GM03348 (cell line): ENCODE results near the gene HK3.
A peak's percentile ranks its signal among the peaks of the same experiment; 100 is the strongest.
"Not testable (repeated sequence)": the region's sequence is repeated elsewhere in the genome, so short reads cannot be mapped to it uniquely, and the experiment has no call there.

Experiments
- DNase-seq: peaks from one replicate; pipeline ENCODE4 v3.0.0; 2012; ENCODE audit warnings: low spot score

HK3 gene

DNA sequence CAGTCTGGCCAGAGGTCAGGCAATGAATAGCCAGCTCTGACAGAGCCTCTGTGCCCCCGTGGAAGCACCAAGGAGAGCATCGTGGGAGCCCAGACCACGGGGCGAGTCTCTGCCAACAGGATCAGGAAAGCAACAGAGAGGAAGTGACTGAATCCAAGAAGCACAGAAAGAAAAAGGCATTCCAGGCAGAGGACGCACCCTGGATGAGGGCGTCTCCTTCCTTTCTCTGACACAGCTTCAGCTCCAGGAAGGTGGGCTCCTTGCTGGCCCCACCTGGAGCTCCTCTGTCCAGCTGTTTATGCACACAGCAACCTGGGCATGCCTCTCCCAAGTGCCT lies 16.6 kb downstream of the HK3 start:
- no peak for DNase-seq

DNA sequence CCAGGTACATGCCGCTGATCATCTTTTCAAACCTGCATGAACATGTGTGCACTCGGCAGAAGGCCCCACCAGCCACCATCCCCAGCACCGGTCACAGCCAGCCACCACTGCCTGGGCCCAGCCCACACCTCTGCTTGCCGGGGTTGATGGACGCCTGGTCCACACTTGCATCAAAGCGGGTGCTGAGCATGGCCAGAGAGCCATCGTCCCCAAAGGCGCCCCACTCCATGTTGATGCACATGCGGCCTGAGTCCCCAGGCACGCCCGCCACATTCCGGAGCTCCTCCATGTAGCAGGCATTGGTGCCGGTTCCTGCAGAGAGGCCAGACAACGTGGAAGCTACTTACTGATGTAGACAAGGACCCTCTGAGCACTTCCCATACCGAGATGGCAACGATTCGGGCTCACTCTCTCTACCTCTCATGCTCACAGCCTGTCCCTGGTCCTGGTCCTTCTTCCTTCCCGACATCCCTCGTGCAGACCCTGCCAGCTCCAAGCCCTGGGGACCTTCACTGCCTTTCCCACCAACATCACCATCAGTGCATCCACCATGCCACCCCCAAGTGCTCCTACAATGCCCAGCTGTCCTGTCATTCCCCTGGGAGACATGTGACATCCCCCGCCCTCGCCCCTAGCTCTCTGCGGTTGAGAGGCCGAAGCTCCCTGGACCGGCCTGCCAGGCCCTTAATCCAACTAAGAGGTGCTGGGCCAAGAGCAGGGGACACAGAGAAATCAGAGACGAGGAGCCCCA lies 17.2 kb downstream of the HK3 start:
- no peak for DNase-seq

DNA sequence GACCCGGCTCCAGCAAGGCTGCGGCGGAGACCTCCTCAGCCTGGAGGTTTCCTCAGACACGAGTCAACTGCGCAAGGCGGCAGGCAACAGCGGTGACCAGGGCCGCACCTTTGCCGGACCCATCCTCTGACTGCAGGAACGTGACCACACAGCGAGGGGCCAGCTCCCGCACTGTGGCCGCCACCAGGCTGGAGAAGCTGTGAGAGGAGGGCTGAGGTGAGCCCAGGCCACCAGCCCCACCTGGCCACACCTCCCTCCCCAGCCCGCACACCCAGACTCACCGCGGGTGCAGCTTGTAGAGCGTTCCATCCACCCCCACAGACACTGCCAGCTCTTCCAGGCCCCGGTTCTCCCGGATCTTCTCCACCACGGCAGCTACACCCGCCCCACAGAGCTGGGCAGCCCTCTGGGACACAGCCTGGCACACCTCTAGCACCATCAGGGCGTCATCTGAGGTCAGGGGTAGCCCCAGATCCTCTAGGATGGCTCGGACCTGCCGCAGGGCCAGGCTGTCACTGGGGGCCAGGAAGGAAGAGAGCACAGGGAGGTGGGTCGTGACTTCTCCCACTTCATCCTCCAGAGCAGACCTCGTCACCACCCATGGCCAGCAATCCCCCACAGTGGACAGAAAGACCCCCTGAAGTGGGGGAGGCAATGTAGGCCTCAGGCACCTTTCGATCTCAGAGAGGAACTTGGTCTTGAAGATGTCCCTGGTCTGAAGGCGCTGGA lies 18.0 kb downstream of the HK3 start:
- no peak for DNase-seq

DNA sequence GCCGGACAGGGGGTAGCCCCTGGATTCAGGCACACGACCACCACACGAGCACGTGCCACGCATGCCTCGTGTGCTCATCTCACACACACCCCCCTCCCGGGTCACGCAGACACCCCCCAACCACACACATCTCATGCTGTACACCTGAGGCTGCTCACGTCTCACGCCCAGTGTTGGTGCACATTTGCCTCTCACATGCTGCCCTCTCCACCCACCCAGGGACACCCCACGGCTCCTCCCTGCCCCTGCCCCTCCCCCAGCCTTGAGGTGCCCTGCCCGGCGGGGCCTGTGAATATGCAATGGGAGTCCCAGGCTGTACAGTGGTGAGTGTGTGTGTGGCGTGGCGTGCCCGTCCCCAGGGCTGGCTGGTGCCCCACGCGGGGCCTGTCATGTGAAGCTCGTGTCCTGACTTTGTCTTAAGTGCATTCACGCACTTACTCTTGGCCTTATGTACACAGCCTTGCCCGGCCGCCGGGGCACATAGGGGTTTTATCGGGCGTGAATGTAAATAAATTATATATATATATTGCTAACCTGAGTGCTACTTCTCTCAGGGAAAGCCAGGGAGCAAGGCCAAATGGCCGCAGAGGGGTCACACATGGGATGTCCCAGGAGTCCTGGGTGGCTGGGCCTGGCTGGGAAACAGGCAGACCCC lies 18.7 kb downstream of the HK3 start:
- DNase-seq, result no peak

DNA sequence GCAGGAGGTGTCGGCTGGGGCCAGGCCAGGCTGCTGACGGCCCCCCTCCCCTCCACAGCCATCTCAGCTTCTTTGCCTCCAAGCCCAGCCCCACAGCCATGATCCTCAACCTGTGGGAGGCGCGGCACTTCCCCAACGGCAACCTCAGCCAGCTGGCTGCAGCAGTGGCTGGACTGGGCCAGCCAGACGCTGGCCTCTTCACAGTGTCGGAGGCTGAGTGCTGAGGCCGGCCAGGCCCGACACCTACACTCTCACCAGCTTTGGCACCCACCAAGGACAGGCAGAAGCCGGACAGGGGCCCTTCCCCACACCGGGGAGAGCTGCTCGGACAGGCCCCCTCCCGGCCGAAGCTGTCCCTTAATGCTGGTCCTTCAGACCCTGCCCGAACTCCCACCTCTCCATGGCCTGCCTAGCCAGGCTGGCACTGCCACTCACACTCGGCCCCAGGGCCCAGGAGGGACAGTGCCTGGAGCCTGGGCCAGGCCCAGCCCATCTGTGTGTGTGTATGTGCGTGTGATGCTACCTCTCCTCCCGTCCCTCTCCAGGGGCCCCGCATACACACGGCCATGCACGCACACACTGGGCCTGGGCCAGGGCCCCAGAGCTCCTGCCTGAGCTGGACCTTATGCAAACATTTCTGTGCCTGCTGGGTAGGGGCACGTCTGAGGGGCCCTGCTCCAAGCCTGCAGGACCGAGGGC lies 19.3 kb downstream of the HK3 start:
- DNase-seq, result no peak

DNA sequence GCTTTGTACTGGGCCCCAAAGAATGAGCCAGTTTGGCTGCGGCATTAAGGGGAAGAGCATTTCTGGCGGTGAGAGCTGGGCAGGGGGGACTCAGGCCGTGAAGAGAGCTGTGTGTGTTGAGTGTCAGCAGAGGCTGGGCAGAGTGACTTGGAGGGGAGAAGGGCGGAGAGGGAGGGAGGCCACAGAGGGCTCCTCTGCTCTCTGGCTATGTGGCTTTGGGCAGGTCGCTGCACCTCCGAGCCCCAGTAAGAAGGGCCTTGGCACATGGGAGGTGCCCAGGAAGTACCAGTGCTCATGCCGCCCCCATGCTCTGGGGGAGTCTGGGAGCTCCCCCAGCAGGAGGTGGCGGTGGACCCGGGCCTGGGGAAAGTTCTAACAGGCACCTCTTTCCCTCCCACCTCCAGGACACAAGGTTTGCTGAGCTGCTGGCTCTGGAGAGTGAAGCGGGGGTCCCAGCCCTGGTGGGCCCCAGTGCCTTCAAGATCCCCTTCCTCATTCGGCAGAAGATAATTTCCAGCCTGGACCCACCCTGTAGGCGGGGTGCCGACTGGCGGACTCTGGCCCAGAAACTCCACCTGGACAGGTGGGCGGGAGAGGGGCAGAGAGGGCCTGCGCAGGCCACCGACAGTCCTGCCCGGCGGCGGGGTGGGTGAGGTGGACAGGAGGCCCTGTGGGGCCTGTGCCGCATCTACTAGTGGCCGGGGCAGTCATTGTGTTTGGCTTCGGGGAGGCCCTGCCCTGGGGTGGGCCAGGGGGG lies 20.1 kb downstream of the HK3 start:
- DNase-seq, result no peak

DNA sequence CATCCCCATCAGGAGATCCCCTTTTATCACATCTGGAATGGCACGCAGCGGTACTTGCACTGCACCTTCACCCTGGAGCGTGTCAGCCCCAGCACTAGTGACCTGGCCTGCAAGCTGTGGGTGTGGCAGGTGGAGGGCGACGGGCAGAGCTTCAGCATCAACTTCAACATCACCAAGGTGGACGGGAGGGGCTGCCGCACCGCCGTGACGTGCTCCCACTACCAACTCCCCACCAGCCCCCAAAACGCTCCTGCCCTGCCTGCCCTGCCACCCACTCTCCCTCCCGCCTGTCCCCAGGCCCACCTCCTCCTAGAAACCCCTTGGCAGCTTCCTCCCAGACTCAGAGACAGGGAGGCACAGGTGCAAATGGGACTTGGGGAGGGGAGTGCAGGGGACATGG lies 20.7 kb downstream of the HK3 start:
- DNase-seq, result no peak

DNA sequence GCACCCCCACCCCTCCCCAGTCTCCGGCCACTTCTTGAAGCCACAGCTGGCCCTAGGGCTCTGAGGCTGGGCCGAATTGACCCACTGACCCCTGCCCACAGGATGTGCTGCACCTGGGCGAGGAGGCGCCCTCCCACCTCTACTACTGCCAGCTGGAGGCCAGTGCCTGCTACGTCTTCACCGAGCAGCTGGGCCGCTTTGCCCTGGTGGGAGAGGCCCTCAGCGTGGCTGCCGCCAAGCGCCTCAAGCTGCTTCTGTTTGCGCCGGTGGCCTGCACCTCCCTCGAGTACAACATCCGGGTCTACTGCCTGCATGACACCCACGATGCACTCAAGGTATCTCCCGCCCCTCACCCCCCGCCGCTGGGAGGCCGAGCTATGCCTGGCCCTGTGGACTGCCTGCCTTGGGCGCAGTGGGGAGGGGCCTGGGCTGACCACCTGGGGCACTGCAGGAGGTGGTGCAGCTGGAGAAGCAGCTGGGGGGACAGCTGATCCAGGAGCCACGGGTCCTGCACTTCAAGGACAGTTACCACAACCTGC lies 21.3 kb downstream of the HK3 start:
- DNase-seq, result no peak

DNA sequence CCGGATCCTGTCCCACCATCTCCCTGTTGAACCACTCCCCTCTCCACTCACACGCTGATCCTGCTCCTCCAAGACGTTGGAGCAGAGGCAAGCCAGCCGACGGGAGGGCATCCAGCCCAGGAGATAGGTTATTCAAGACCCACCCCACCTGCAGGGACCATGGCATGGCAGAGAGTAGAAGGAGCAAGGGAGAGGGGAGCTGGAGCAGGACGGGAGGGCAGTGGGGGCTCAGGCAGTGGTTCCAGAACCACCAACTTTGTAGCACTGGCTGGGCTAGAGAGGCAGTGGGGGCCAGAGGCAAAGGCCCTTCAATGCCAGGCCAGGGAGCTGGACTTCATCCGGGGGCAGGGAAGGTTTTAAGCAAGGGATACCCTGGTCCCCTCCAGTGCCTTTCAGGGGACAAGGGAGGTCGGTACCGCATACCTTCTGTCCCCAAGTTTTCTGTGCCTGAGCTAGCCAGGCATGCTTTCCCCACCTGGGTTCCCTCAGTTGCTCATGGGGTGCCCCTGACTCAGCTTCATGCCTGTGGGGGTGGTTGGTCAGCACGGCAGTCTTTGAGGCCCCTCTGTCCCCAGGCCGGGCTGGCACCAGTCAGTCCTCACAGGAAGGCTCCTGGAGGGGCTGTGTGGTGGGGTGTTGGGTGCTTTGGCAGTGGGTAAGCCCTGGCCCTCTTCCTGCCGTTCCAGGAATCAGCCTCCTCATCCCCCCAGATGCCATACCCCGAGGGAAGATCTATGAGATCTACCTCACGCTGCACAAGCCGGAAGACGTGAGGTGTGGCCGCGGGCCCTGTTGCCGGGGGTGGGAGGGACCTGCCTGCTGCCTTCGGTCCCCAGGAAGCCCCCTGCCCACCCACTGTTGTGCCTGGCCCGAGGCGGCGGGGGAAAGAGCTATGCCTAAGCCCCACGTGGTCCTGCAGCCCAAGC lies 22.4 kb downstream of the HK3 start:
- no peak for DNase-seq

DNA sequence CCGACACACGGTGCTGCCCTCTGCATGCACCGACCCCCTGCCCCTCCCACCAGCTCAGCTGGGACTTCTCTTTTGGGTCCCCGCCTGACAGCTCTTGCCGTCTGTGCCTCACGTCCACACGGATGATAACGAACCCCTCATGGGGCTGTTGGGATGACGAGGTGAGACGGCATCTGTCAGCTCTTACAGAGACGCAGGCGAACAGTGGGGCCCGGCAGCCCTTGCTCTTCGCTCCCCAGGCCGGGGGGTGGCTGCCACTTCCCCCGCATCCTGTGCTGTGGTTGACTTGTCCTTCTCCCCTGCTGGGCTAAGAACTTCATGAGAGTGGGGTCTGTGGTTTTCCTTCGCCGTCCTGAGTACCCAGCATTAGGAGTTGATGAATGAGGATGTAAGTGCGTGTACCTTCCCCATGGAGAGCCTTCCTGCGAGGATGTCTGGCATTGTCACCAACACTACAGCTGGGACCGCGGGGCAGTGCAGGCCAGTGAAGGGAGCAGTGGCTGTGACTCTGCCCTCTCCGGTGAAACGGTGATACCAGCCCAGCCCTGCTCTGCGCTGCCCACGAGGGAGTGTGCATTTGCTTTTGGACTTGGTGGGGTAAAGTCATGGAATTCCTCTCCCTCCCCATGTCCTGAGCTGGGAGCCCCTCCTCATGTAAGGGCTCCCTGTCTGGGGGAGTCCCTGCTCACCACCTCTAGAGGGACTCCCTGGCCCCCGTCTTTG lies 23.2 kb downstream of the HK3 start:
- no peak for DNase-seq

DNA sequence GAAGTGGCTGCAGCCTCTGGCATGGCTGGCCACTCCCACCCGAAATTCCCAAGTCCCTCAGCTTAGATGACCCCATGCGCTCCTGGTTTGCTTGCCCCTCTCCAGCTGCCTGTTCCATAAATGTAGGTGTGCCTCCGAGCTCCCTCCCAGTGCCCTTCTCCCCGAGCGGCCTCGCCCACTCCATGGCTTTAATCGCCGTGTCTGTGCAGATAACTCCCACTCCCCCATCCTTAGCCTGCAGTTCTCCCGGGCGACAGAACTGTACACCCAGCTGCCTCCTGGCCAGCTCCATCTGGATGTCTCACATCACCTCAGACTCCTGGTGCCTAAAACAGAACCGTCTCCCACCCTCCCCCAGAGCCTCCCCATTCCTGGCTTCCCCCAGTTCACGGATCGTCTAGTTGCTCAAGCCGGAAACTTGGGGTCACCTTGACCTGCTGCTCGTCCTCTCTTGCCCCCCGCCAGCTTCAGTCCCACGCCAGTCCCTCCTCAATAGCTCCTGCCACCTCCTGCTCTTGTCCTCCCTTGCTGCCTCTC lies 24.1 kb downstream of the HK3 start:
- no peak for DNase-seq

DNA sequence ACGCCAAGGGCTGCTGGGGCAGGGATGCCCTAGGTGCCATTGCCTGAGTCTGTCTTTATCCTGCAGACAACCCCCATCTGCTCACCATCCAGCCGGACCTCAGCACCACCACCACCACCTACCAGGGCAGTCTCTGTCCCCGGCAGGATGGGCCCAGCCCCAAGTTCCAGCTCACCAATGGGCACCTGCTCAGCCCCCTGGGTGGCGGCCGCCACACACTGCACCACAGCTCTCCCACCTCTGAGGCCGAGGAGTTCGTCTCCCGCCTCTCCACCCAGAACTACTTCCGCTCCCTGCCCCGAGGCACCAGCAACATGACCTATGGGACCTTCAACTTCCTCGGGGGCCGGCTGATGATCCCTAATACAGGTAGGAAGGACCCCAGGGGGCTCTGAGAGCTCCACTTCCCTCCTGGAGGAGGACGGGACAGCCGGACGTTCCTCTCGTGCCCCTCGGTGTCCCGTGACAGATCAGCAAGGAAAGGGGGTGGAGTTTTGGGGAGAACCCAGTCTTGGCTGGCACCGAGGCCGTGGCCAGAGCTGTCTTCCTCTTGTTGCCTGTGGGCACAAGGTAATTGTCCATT lies 24.9 kb downstream of the HK3 start:
- DNase-seq, result no peak

DNA sequence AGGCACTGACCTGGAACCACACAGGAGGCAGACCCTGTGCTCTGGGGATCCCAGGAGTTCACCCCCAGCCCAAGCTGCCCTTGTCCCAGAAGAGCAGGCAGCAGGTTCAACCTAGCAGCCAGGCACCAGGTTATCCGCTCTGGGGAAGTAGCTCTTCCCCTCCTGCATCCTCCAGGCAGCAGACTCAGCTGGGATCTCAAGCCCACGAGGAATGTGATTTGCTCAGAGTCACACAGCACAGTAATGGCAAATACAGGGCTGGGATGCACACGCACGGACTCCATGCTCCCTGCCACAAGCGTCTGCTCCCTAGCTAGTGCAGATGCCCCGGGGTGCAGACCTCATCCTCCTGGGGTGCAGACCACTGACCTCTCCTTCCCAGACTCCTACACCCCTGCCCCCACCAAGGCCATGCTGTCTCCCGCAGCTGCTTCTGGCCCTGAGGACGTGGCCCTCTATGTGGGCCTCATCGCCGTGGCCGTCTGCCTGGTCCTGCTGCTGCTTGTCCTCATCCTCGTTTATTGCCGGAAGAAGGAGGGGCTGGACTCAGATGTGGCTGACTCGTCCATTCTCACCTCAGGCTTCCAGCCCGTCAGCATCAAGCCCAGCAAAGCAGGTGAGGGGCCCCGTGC lies 25.5 kb downstream of the HK3 start:
- DNase-seq, result no peak

DNA sequence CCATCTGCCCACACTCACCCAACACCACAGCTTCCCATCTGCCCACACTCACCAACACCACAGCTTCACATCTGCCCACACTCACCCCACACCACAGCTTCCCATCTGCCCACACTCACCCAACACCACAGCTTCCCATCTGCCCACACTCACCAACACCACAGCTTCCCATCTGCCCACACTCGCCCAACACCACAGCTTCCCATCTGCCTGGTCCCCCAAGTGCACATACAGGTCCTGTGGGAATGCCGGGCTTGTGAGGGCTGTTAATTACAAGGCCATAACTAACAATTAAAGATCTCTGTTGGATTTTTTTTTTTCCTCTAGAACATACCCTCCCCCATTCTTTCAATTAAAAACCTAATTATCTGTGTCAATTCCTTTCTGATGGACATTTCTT lies 26.1 kb downstream of the HK3 start:
- DNase-seq, result not testable (repeated sequence)

DNA sequence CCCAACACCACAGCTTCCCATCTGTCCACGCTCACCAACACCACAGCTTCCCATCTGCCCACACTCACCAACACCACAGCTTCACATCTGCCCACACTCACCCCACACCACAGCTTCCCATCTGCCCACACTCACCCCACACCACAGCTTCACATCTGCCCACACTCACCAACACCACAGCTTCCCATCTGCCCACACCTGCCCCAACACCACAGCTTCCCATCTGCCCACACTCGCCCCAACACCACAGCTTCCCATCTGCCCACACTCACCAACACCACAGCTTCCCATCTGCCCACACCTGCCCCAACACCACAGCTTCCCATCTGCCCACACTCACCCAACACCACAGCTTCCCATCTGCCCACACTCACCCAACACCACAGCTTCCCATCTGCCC lies 26.6 kb downstream of the HK3 start:
- not testable (repeated sequence) for DNase-seq

DNA sequence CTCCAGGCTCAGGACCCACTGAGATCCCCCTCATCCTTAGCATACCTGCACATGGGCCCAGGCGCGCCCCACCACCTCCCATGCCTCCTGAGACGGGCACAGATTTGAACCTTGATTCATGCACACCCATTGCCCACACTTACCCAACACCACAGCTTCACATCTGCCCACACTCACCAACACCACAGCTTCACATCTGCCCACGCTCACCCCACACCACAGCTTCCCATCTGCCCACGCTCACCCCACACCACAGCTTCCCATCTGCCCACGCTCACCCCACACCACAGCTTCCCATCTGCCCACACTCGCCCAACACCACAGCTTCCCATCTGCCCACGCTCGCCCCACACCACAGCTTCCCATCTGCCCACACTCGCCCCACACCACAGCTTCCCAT lies 28.5 kb downstream of the HK3 start:
- not testable (repeated sequence) for DNase-seq

DNA sequence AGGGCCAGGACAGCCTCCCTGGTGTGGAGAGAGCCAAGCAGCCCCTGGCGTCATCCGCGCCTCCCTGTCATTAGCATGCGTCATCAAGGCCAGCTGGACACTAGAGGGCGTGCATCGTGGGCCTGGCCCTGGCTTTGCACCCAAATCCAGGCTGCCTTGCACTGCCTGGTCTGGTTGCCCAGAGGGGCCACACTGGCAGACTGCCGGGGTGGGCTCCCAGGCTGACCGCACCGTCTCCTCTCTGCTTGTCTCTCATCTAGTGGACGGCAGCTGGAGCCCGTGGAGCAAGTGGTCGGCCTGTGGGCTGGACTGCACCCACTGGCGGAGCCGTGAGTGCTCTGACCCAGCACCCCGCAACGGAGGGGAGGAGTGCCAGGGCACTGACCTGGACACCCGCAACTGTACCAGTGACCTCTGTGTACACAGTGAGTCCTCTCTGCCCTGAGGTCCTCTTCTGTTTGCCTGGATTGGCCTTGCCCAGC lies 29.0 kb downstream of the HK3 start:
- DNase-seq, result peak; percentile 76

DNA sequence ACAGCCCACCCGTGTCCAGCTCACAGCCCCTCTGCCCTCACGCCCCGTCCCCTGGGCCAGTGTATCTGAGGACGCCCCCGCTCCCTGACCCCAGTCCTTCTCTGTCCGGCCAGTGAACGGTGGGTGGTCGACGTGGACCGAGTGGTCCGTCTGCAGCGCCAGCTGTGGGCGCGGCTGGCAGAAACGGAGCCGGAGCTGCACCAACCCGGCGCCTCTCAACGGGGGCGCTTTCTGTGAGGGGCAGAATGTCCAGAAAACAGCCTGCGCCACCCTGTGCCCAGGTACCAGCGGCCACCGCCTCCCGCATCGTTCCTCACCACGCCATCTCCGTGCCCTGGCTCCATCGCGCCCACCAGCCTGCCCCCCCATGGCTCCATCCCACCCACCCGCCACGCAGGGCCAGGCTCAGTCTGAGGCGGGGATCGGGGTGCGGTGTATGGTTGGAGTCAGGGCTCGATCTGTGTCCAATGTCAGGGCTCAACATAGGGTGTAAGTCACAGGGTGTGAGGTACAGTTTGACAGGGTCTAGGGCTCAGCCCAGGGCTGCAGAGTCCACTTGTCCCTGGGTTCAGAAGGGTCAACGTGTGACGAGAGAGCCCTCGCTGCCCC lies 29.5 kb downstream of the HK3 start:
- no peak for DNase-seq
